Left cardiac atrium (tissue), 4 donors: Measurements from ENCODE around the gene L3MBTL4. TPM values are rescaled to one million over a fixed set of nuclear protein-coding genes. Genes with fewer than 3 reads are reported as not detected.

Source experiments
- ATAC-seq, 2 donors: fragments of 200-7000 bp; cut with Tn5 transposase; one replicate each; pipeline ENCODE4 v1.9.1; 2020; ENCODE audit warnings: mild to moderate bottlenecking in 2 of 2, moderate library complexity in 2 of 2
- DNase-seq: peaks from one replicate; pipeline ENCODE4 v3.0.0-alpha.2; 2020
- intact Hi-C, 2 donors: fragments of 100-400 bp; cut with DNase I; formaldehyde crosslinking; loops; one replicate each; pipeline versions ENCODE4 v1.14.1 to v1.15.1; 2022 to 2023
- total RNA-seq, 2 donors: library from RNA; stranded (reverse); fragmentation: NEBNext Ultra II Directional; extraction: Animal tissue kit (Norgen Biotek cat#: 25700); gene quantifications; one replicate each; pipeline ENCODE4 v1.2.1, GENCODE V29; 2021
- donor health status: DM: no; HTN: yes; CAD: no.
- donor health status: DM: no; HTN: yes; CAD: no; lungs with severe emphysema.
- donor health status: DM: yes; HTN: yes; CAD: no.
- donor health status: Dilated cardiomyopathy.

Gene L3MBTL4
- total RNA-seq, 2 donors from 2014 or later = 15.1 to 19.1 TPM

- peak; percentile 81 to 92 for ATAC-seq
- peak; percentile 45 for DNase-seq
- intact Hi-C loops = no loop called here
Observed at GRCh38 chr18:6328621-6329010, 86.1 kb downstream of the L3MBTL4 start.

- no peak for DNase-seq
- intact Hi-C loops = no loop called here
- ATAC-seq = peak in 1 of 2 donors; percentile 63
Observed at GRCh38 chr18:6327895-6328620, 86.7 kb downstream of the L3MBTL4 start.

- intact Hi-C loops = no loop called here
- no peak for DNase-seq
- no peak for ATAC-seq
Observed at GRCh38 chr18:6327485-6327884, 87.2 kb downstream of the L3MBTL4 start.

- no peak for ATAC-seq
- intact Hi-C loops = no loop called here
Observed at GRCh38 chr18:6326566-6326965, 88.1 kb downstream of the L3MBTL4 start.

GRCh38 chr18:6323319-6323889 lies 91.3 kb downstream of the L3MBTL4 start:
- intact Hi-C loops = no loop called here
- ATAC-seq = no peak
- DNase-seq = no peak

More at GRCh38 chr18:6326566-6326965, 88.1 kb downstream of the L3MBTL4 start:
- DNase-seq = no peak

- DNase-seq = no peak
- peak; percentile 50 to 79 for ATAC-seq
- intact Hi-C loops = no loop called here
Observed at GRCh38 chr18:6315517-6316331, 99.0 kb downstream of the L3MBTL4 start.

- no peak for ATAC-seq
- intact Hi-C loops = no loop called here
- DNase-seq = no peak
Observed at GRCh38 chr18:6313415-6313814, 101.3 kb downstream of the L3MBTL4 start.

GRCh38 chr18:6311456-6312215 lies 103.1 kb downstream of the L3MBTL4 start:
- ATAC-seq (no peak), DNase-seq (no peak)
- intact Hi-C loops = no loop called here

GRCh38 chr18:6310714-6311113 lies 104.0 kb downstream of the L3MBTL4 start:
- DNase-seq (no peak), ATAC-seq (no peak)
- intact Hi-C loops = no loop called here

- intact Hi-C loops = no loop called here
- DNase-seq (no peak), ATAC-seq (no peak)
Observed at GRCh38 chr18:6297875-6298274, 116.8 kb downstream of the L3MBTL4 start.

- ATAC-seq (peak; percentile 57 to 81), DNase-seq (peak; percentile 30)
- intact Hi-C loops = no loop called here
Observed at GRCh38 chr18:6294148-6294784, 120.4 kb downstream of the L3MBTL4 start.

GRCh38 chr18:6289843-6290242 lies 124.9 kb downstream of the L3MBTL4 start:
- intact Hi-C loops = no loop called here
- no peak for ATAC-seq
- no peak for DNase-seq

- no peak for ATAC-seq
- no peak for DNase-seq
- intact Hi-C loops = no loop called here
Observed at GRCh38 chr18:6286585-6286984, 128.1 kb downstream of the L3MBTL4 start.

- intact Hi-C loops = no loop called here
- no peak for ATAC-seq
- DNase-seq = no peak
Observed at GRCh38 chr18:6284761-6285160, 129.9 kb downstream of the L3MBTL4 start.

GRCh38 chr18:6284300-6284699 lies 130.4 kb downstream of the L3MBTL4 start:
- no peak for ATAC-seq
- intact Hi-C loops = no loop called here
- no peak for DNase-seq

- no peak for DNase-seq
- ATAC-seq = peak in 1 of 2 donors; percentile 34
- intact Hi-C loops = no loop called here
Observed at GRCh38 chr18:6281874-6282273, 132.8 kb downstream of the L3MBTL4 start.

GRCh38 chr18:6280211-6280743 lies 134.4 kb downstream of the L3MBTL4 start:
- no peak for DNase-seq
- intact Hi-C loops = no loop called here
- no peak for ATAC-seq

- no peak for DNase-seq
- no peak for ATAC-seq
- intact Hi-C loops = no loop called here
Observed at GRCh38 chr18:6279308-6279707, 135.4 kb downstream of the L3MBTL4 start.

- DNase-seq (no peak), ATAC-seq (peak; percentile 68 to 87)
- intact Hi-C loops = no loop called here
Observed at GRCh38 chr18:6273423-6273822, 141.3 kb downstream of the L3MBTL4 start.
